ENCODE results near the gene LRRN2. TPM values are rescaled to one million over a fixed set of nuclear protein-coding genes. Genes with fewer than 3 reads are reported as not detected.

Gene LRRN2
- total and polyA plus RNA-seq, 9 of the 15 experiments (the other 6 are each of a cell fraction or from before 2014, with no cell fraction given), result 0.05 TPM; not detected in 8

DNA sequence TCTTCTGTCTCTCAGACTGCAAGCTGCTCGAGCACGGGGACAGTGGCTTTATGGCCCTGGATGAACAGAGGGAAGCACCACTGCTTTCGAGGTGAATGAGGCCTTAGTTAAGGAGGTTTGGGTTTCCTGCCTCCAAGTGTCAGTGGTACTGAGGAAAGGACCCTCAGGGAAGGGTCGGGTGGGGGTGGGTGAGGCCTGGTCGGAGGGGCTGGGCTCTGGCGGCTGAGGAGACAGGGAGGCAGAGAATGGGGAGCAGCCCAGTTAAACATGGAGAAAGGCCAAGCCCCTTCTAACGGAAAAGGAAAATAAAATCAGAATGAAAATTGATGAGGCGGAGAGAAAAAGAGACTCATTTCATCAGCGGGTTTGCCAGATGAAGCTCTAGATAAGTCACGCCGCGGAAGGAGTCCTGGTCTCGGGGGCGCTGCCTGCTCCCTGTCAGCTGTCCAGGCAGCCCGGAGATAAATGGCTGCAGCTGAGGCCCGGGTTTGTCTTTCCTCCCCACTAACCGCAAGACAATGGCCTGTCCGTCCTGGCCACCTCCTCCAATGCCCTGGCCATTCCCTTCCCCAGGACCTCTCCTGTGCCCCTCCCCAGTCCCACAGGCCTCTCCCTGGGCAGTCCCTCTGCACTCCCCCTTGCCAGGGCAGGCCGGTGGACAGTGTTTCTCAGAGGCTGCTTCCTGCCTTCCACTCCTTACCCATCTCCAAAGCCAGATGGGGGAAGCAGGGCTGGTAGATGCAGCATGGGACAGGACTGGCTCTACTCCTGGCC is 55.2 kb downstream of the LRRN2 start (continued):
- TF ChIP-seq FOXM1 (IDR thresholded peaks at IDR 0.05; ENCODE audit: low read depth) (no peak), FOXM1 (CRISPR knock-in tag; IDR thresholded peaks at IDR 0.05; ENCODE audit: low read depth) (no peak), NFXL1 (CRISPR knock-in tag; IDR thresholded peaks at IDR 0.05) (no peak), CHD2 (IDR thresholded peaks at IDR 0.05; ENCODE audit: low read depth, low read length) (no peak), ZNF146 (CRISPR knock-in tag; IDR thresholded peaks at IDR 0.05; ENCODE audit: unreplicated experiment) (no peak), LEF1 (IDR thresholded peaks at IDR 0.05) (peak; percentile 41; the same call in 1 of the 2 replicates), BRF1 (IDR thresholded peaks at IDR 0.05; ENCODE audit: borderline replicate concordance, extremely low read depth, insufficient read length) (no peak), KDM4B (IDR thresholded peaks at IDR 0.05; ENCODE audit: borderline replicate concordance in 2 of 2, low read depth in 1 of 2) (no peak), ZNF217 (CRISPR knock-in tag; IDR thresholded peaks at IDR 0.05) (no peak), ZBTB17 (CRISPR knock-in tag; IDR thresholded peaks at IDR 0.05) (peak; percentile 46; the same call in 1 of the 2 replicates), BACH1 (tag; IDR thresholded peaks at IDR 0.05) (no peak), SMAD4 (CRISPR knock-in tag; conservative IDR thresholded peaks at IDR 0.05) (peak; percentile 71), PTTG1 (tag; IDR thresholded peaks at IDR 0.05; ENCODE audit: low read depth) (no peak)
- TF ChIP-seq, protein P1, sequence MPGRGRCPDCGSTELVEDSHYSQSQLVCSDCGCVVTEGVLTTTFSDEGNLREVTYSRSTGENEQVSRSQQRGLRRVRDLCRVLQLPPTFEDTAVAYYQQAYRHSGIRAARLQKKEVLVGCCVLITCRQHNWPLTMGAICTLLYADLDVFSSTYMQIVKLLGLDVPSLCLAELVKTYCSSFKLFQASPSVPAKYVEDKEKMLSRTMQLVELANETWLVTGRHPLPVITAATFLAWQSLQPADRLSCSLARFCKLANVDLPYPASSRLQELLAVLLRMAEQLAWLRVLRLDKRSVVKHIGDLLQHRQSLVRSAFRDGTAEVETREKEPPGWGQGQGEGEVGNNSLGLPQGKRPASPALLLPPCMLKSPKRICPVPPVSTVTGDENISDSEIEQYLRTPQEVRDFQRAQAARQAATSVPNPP (IDR thresholded peaks at IDR 0.05; ENCODE audit: borderline replicate concordance, insufficient read depth, insufficient read length), result no peak
- TF ChIP-seq, protein P2, sequence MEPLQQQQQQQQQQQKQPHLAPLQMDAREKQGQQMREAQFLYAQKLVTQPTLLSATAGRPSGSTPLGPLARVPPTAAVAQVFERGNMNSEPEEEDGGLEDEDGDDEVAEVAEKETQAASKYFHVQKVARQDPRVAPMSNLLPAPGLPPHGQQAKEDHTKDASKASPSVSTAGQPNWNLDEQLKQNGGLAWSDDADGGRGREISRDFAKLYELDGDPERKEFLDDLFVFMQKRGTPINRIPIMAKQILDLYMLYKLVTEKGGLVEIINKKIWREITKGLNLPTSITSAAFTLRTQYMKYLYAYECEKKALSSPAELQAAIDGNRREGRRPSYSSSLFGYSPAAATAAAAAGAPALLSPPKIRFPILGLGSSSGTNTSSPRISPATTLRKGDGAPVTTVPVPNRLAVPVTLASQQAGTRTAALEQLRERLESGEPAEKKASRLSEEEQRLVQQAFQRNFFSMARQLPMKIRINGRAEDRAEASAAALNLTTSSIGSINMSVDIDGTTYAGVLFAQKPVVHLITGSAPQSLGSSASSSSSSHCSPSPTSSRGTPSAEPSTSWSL (CRISPR knock-in tag; IDR thresholded peaks at IDR 0.05; ENCODE audit: borderline replicate concordance), result no peak
- TF ChIP-seq, protein P3, sequence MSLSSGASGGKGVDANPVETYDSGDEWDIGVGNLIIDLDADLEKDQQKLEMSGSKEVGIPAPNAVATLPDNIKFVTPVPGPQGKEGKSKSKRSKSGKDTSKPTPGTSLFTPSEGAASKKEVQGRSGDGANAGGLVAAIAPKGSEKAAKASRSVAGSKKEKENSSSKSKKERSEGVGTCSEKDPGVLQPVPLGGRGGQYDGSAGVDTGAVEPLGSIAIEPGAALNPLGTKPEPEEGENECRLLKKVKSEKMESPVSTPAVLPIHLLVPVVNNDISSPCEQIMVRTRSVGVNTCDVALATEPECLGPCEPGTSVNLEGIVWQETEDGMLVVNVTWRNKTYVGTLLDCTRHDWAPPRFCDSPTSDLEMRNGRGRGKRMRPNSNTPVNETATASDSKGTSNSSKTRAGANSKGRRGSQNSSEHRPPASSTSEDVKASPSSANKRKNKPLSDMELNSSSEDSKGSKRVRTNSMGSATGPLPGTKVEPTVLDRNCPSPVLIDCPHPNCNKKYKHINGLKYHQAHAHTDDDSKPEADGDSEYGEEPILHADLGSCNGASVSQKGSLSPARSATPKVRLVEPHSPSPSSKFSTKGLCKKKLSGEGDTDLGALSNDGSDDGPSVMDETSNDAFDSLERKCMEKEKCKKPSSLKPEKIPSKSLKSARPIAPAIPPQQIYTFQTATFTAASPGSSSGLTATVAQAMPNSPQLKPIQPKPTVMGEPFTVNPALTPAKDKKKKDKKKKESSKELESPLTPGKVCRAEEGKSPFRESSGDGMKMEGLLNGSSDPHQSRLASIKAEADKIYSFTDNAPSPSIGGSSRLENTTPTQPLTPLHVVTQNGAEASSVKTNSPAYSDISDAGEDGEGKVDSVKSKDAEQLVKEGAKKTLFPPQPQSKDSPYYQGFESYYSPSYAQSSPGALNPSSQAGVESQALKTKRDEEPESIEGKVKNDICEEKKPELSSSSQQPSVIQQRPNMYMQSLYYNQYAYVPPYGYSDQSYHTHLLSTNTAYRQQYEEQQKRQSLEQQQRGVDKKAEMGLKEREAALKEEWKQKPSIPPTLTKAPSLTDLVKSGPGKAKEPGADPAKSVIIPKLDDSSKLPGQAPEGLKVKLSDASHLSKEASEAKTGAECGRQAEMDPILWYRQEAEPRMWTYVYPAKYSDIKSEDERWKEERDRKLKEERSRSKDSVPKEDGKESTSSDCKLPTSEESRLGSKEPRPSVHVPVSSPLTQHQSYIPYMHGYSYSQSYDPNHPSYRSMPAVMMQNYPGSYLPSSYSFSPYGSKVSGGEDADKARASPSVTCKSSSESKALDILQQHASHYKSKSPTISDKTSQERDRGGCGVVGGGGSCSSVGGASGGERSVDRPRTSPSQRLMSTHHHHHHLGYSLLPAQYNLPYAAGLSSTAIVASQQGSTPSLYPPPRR (CRISPR knock-in tag; IDR thresholded peaks at IDR 0.05; ENCODE audit: borderline replicate concordance), result no peak
- TF ChIP-seq, protein P4, sequence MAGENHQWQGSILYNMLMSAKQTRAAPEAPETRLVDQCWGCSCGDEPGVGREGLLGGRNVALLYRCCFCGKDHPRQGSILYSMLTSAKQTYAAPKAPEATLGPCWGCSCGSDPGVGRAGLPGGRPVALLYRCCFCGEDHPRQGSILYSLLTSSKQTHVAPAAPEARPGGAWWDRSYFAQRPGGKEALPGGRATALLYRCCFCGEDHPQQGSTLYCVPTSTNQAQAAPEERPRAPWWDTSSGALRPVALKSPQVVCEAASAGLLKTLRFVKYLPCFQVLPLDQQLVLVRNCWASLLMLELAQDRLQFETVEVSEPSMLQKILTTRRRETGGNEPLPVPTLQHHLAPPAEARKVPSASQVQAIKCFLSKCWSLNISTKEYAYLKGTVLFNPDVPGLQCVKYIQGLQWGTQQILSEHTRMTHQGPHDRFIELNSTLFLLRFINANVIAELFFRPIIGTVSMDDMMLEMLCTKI (IDR thresholded peaks at IDR 0.05; ENCODE audit: partially characterized antibody), result no peak

All from K562 (cell line).